Activated T-helper 1 cell treated with anti-CD3 and anti-CD28 coated beads, Interleukin-12 subunit alpha, Interleukin-12 subunit beta, Interleukin-2, Interleukin-4 antibody, amounts not matched to agents 30 ng/mL and 10 ng/mL and 1 ng/mL, durations not matched to agents 14 hours and 24 hours and 36 hours (primary cell): ENCODE measurements around the gene TRNP1. TPM values are rescaled to one million over a fixed set of nuclear protein-coding genes. Genes with fewer than 3 reads are reported as not detected.

ENCODE experiments used
- DNase-seq: peaks from one replicate; pipeline ENCODE4 v3.0.0; 2021; ENCODE audit warnings: low spot score
- H3K27ac Mint-ChIP-seq: one replicate; pipeline ENCODE4 v1.8.0; 2021; ENCODE audit warnings: mild to moderate bottlenecking, mixed read lengths
- H3K27me3 Mint-ChIP-seq: one replicate; pipeline ENCODE4 v1.8.0; 2022; ENCODE audit warnings: mild to moderate bottlenecking, moderate library complexity, mixed read lengths; ENCODE audit not compliant: insufficient read depth
- H3K36me3 Mint-ChIP-seq: one replicate; pipeline ENCODE4 v1.8.0; 2021; ENCODE audit warnings: low read depth, mixed read lengths
- H3K4me1 Mint-ChIP-seq: one replicate; pipeline ENCODE4 v1.8.0; 2021; ENCODE audit warnings: low read depth, mixed read lengths
- H3K4me3 Mint-ChIP-seq: one replicate; pipeline ENCODE4 v1.8.0; 2021; ENCODE audit warnings: mild to moderate bottlenecking, moderate library complexity, mixed read lengths
- H3K9me3 Mint-ChIP-seq: one replicate; pipeline ENCODE4 v1.8.0; 2021; ENCODE audit warnings: mixed read lengths
- intact Hi-C: fragments of 100-400 bp; cut with micrococcal nuclease; formaldehyde crosslinking; loops from one replicate; pipeline ENCODE4 v1.15.1; 2024
- total RNA-seq: library from RNA; stranded (reverse); gene quantifications from 2 replicates; pipeline ENCODE4 v1.2.3, GENCODE V29; 2022

TRNP1 gene
- total RNA-seq, 1 donor from 2014 or later, result 2.0 TPM

- no peak for DNase-seq
- Mint-ChIP-seq H3K4me1 (peaks cover 5% of the 10 kb centered on the region), H3K4me3 (no peak overlapping the region), H3K27me3 (peaks cover 38% of the 10 kb centered on the region), H3K27ac (no peak overlapping the region), H3K36me3 (no peaks in the 10 kb centered on the region), H3K9me3 (no peaks in the 10 kb centered on the region)
- intact Hi-C loops, result no loop called here
Measured at GRCh38 chr1:27010226-27010994, 16.9 kb downstream of the TRNP1 start.

GRCh38 chr1:27011058-27011764 lies 17.7 kb downstream of the TRNP1 start:
- Mint-ChIP-seq H3K27ac (no peak overlapping the region), H3K4me3 (no peak overlapping the region), H3K27me3 (peaks cover 39% of the 10 kb centered on the region), H3K36me3 (no peaks in the 10 kb centered on the region), H3K4me1 (peaks cover 5% of the 10 kb centered on the region), H3K9me3 (no peaks in the 10 kb centered on the region)
- intact Hi-C loops, result no loop called here
- no peak for DNase-seq

GRCh38 chr1:27011976-27012563 lies 18.6 kb downstream of the TRNP1 start:
- H3K27me3 Mint-ChIP-seq, result peaks cover 39% of the 10 kb centered on the region
- intact Hi-C loops, result loop anchor here (1.0 kb wide), 1 partner anchor 19 kb away; the partner anchor contains the start of gene TRNP1
- no peaks in the 10 kb centered on the region for H3K9me3 Mint-ChIP-seq
- peaks cover 5% of the 10 kb centered on the region for H3K4me1 Mint-ChIP-seq
- H3K36me3 Mint-ChIP-seq, result no peaks in the 10 kb centered on the region
- no peak overlapping the region for H3K4me3 Mint-ChIP-seq
- no peak overlapping the region for H3K27ac Mint-ChIP-seq
- DNase-seq, result no peak

- Mint-ChIP-seq H3K9me3 (no peaks in the 10 kb centered on the region), H3K4me3 (no peak overlapping the region), H3K27me3 (peaks cover 27% of the 10 kb centered on the region), H3K4me1 (peaks cover 5% of the 10 kb centered on the region), H3K27ac (no peak overlapping the region), H3K36me3 (no peaks in the 10 kb centered on the region)
- DNase-seq, result no peak
- intact Hi-C loops, result no loop called here
Measured at GRCh38 chr1:27015260-27015659, 21.8 kb downstream of the TRNP1 start.

- Mint-ChIP-seq H3K9me3 (no peaks in the 10 kb centered on the region), H3K4me3 (no peak overlapping the region), H3K36me3 (no peaks in the 10 kb centered on the region), H3K27me3 (peaks cover 22% of the 10 kb centered on the region), H3K27ac (no peak overlapping the region), H3K4me1 (peaks cover 5% of the 10 kb centered on the region)
- no peak for DNase-seq
- intact Hi-C loops, result no loop called here
Measured at GRCh38 chr1:27016376-27016775, 22.9 kb downstream of the TRNP1 start.

GRCh38 chr1:27017207-27017606 lies 23.7 kb downstream of the TRNP1 start:
- Mint-ChIP-seq H3K9me3 (no peaks in the 10 kb centered on the region), H3K4me1 (peaks cover 5% of the 10 kb centered on the region), H3K36me3 (no peaks in the 10 kb centered on the region), H3K4me3 (no peak overlapping the region), H3K27ac (no peak overlapping the region), H3K27me3 (peaks cover 14% of the 10 kb centered on the region)
- DNase-seq, result no peak
- intact Hi-C loops, result no loop called here

GRCh38 chr1:27018316-27018715 lies 24.8 kb downstream of the TRNP1 start:
- H3K9me3 Mint-ChIP-seq, result no peaks in the 10 kb centered on the region
- H3K4me1 Mint-ChIP-seq, result no peaks in the 10 kb centered on the region
- intact Hi-C loops, result no loop called here
- no peaks in the 10 kb centered on the region for H3K36me3 Mint-ChIP-seq
- DNase-seq, result no peak
- H3K27ac Mint-ChIP-seq, result no peak overlapping the region
- no peak overlapping the region for H3K4me3 Mint-ChIP-seq
- peaks cover 6% of the 10 kb centered on the region for H3K27me3 Mint-ChIP-seq

GRCh38 chr1:27021354-27022031 lies 28.0 kb downstream of the TRNP1 start:
- H3K4me3 Mint-ChIP-seq, result no peak overlapping the region
- peaks cover 4% of the 10 kb centered on the region for H3K27me3 Mint-ChIP-seq
- intact Hi-C loops, result no loop called here
- H3K4me1 Mint-ChIP-seq, result no peaks in the 10 kb centered on the region
- DNase-seq, result no peak
- H3K27ac Mint-ChIP-seq, result no peak overlapping the region
- H3K9me3 Mint-ChIP-seq, result no peaks in the 10 kb centered on the region
- H3K36me3 Mint-ChIP-seq, result no peaks in the 10 kb centered on the region

- H3K36me3 Mint-ChIP-seq, result no peaks in the 10 kb centered on the region
- H3K27me3 Mint-ChIP-seq, result peaks cover 4% of the 10 kb centered on the region
- H3K4me1 Mint-ChIP-seq, result peaks cover 4% of the 10 kb centered on the region
- no peak overlapping the region for H3K4me3 Mint-ChIP-seq
- H3K9me3 Mint-ChIP-seq, result no peaks in the 10 kb centered on the region
- no peak overlapping the region for H3K27ac Mint-ChIP-seq
- DNase-seq, result no peak
- intact Hi-C loops, result no loop called here
Measured at GRCh38 chr1:27025718-27026117, 32.2 kb downstream of the TRNP1 start.

- no peaks in the 10 kb centered on the region for H3K36me3 Mint-ChIP-seq
- peaks cover 4% of the 10 kb centered on the region for H3K4me1 Mint-ChIP-seq
- no peak overlapping the region for H3K27ac Mint-ChIP-seq
- no peak for DNase-seq
- intact Hi-C loops, result no loop called here
- H3K4me3 Mint-ChIP-seq, result no peak overlapping the region
- peaks cover 1% of the 10 kb centered on the region for H3K27me3 Mint-ChIP-seq
- no peaks in the 10 kb centered on the region for H3K9me3 Mint-ChIP-seq
Measured at GRCh38 chr1:27026621-27027574, 33.4 kb downstream of the TRNP1 start.

- Mint-ChIP-seq H3K4me3 (no peak overlapping the region), H3K9me3 (no peaks in the 10 kb centered on the region), H3K4me1 (peaks cover 4% of the 10 kb centered on the region), H3K36me3 (no peaks in the 10 kb centered on the region), H3K27me3 (peaks cover 1% of the 10 kb centered on the region), H3K27ac (no peak overlapping the region)
- intact Hi-C loops, result no loop called here
- DNase-seq, result no peak
Measured at GRCh38 chr1:27027575-27028250, 34.2 kb downstream of the TRNP1 start.

GRCh38 chr1:27029517-27029916 lies 36.0 kb downstream of the TRNP1 start:
- DNase-seq, result no peak

More at GRCh38 chr1:27029517-27029916, 36.0 kb downstream of the TRNP1 start:
- H3K9me3 Mint-ChIP-seq, result no peaks in the 10 kb centered on the region
- intact Hi-C loops, result no loop called here
- no peak overlapping the region for H3K27ac Mint-ChIP-seq
- H3K36me3 Mint-ChIP-seq, result no peaks in the 10 kb centered on the region
- peaks cover 4% of the 10 kb centered on the region for H3K4me1 Mint-ChIP-seq
- peaks cover under 1% of the 10 kb centered on the region for H3K27me3 Mint-ChIP-seq
- no peak overlapping the region for H3K4me3 Mint-ChIP-seq
